Activated naive CD8-positive, alpha-beta T cell treated with anti-CD3 and anti-CD28 coated beads, Interleukin-2, amount 10 ng/mL, durations not matched to agents 7 days and 5 days (primary cell): ENCODE results near the gene ATP2B2. TPM values are rescaled to one million over a fixed set of nuclear protein-coding genes. Genes with fewer than 3 reads are reported as not detected.

ENCODE experiments used
- ATAC-seq: fragments of 150-1000 bp; cut with Tn5 transposase; one replicate; pipeline ENCODE4 v1.10.0; 2021; ENCODE audit warnings: low read depth, moderate library complexity
- POLR2A ChIA-PET: fragments of 350-600 bp; sonication (Branson Sonifier 250); formaldehyde crosslinking; loops from one replicate; lab custom pipeline; 2021; ENCODE audit warnings: antibody characterized with exemption; lab: Charles Lee
- DNase-seq: peaks from one replicate; pipeline ENCODE4 v3.0.0; 2021
- H3K27ac Mint-ChIP-seq: one replicate; pipeline ENCODE4 v1.8.0; 2022; ENCODE audit warnings: mild to moderate bottlenecking, mixed read lengths
- H3K27me3 Mint-ChIP-seq: one replicate; pipeline ENCODE4 v1.8.0; 2022; ENCODE audit warnings: mild to moderate bottlenecking, moderate library complexity, mixed read lengths
- H3K36me3 Mint-ChIP-seq: one replicate; pipeline ENCODE4 v1.8.0; 2021; ENCODE audit warnings: mild to moderate bottlenecking, mixed read lengths
- H3K4me1 Mint-ChIP-seq: one replicate; pipeline ENCODE4 v1.8.0; 2021; ENCODE audit warnings: mixed read lengths
- H3K4me3 Mint-ChIP-seq: one replicate; pipeline ENCODE4 v1.8.0; 2022; ENCODE audit warnings: mild to moderate bottlenecking, moderate library complexity, mixed read lengths
- H3K9me3 Mint-ChIP-seq: one replicate; pipeline ENCODE4 v1.8.0; 2021; ENCODE audit warnings: mixed read lengths
- total RNA-seq, 2 experiments: library from RNA; stranded (reverse); gene quantifications; one replicate each; pipeline ENCODE4 v1.2.3, GENCODE V29; 2021

The ATP2B2 gene
- total RNA-seq, 2 experiments from 2014 or later, result not detected

GRCh38 chr3:10399634-10400033 lies 105.8 kb downstream of the ATP2B2 start:
- H3K27me3 Mint-ChIP-seq, result no peaks in the 10 kb centered on the region

GRCh38 chr3:10398341-10398740 lies 107.0 kb downstream of the ATP2B2 start:
- Mint-ChIP-seq H3K36me3 (no peaks in the 10 kb centered on the region), H3K4me1 (peaks cover 15% of the 10 kb centered on the region), H3K9me3 (no peaks in the 10 kb centered on the region), H3K4me3 (no peak overlapping the region), H3K27ac (no peak overlapping the region), H3K27me3 (no peaks in the 10 kb centered on the region)
- DNase-seq, result no peak
- POLR2A ChIA-PET, result no interaction called here
- ATAC-seq, result no peak

More at GRCh38 chr3:10399634-10400033, 105.8 kb downstream of the ATP2B2 start:
- H3K36me3 Mint-ChIP-seq, result no peaks in the 10 kb centered on the region
- POLR2A ChIA-PET, result no interaction called here
- no peak overlapping the region for H3K27ac Mint-ChIP-seq
- ATAC-seq, result no peak
- no peaks in the 10 kb centered on the region for H3K9me3 Mint-ChIP-seq
- DNase-seq, result no peak
- H3K4me1 Mint-ChIP-seq, result peaks cover 15% of the 10 kb centered on the region
- no peak overlapping the region for H3K4me3 Mint-ChIP-seq

- no peaks in the 10 kb centered on the region for H3K36me3 Mint-ChIP-seq
- H3K9me3 Mint-ChIP-seq, result no peaks in the 10 kb centered on the region
- DNase-seq (no peak), ATAC-seq (no peak)
- POLR2A ChIA-PET, result no interaction called here
- H3K4me1 Mint-ChIP-seq, result peaks cover 15% of the 10 kb centered on the region
- no peaks in the 10 kb centered on the region for H3K27me3 Mint-ChIP-seq
- H3K27ac Mint-ChIP-seq, result no peak overlapping the region
- no peak overlapping the region for H3K4me3 Mint-ChIP-seq
These were observed 107.5 kb downstream of the ATP2B2 start for GRCh38 chr3:10397879-10398278.

- Mint-ChIP-seq H3K9me3 (no peaks in the 10 kb centered on the region), H3K27me3 (no peaks in the 10 kb centered on the region), H3K4me3 (no peak overlapping the region), H3K36me3 (no peaks in the 10 kb centered on the region), H3K27ac (no peak overlapping the region), H3K4me1 (peaks cover 15% of the 10 kb centered on the region)
- POLR2A ChIA-PET, result no interaction called here
- DNase-seq (no peak), ATAC-seq (no peak)
These were observed 108.5 kb downstream of the ATP2B2 start for GRCh38 chr3:10396931-10397330.

GRCh38 chr3:10396083-10396482 lies 109.3 kb downstream of the ATP2B2 start:
- Mint-ChIP-seq H3K27ac (no peak overlapping the region), H3K27me3 (no peaks in the 10 kb centered on the region), H3K4me3 (peak overlapping the region; percentile 7), H3K9me3 (no peaks in the 10 kb centered on the region), H3K4me1 (peaks cover 15% of the 10 kb centered on the region), H3K36me3 (no peaks in the 10 kb centered on the region)
- POLR2A ChIA-PET, result no interaction called here
- ATAC-seq (no peak), DNase-seq (no peak)

GRCh38 chr3:10395671-10396070 lies 109.7 kb downstream of the ATP2B2 start:
- Mint-ChIP-seq H3K36me3 (no peaks in the 10 kb centered on the region), H3K4me3 (peak overlapping the region; percentile 7), H3K9me3 (no peaks in the 10 kb centered on the region), H3K27ac (no peak overlapping the region), H3K4me1 (peaks cover 15% of the 10 kb centered on the region), H3K27me3 (no peaks in the 10 kb centered on the region)
- POLR2A ChIA-PET, result no interaction called here
- ATAC-seq (peak; percentile 82), DNase-seq (no peak)

- H3K4me1 Mint-ChIP-seq, result peaks cover 15% of the 10 kb centered on the region
- H3K27me3 Mint-ChIP-seq, result peaks cover 2% of the 10 kb centered on the region
- POLR2A ChIA-PET, result no interaction called here
- peak overlapping the region; percentile 25 for H3K4me3 Mint-ChIP-seq
- no peaks in the 10 kb centered on the region for H3K9me3 Mint-ChIP-seq
- DNase-seq (no peak), ATAC-seq (peak; percentile 12)
- H3K27ac Mint-ChIP-seq, result no peak overlapping the region
- no peaks in the 10 kb centered on the region for H3K36me3 Mint-ChIP-seq
These were observed 110.2 kb downstream of the ATP2B2 start for GRCh38 chr3:10395196-10395595.

- Mint-ChIP-seq H3K36me3 (no peaks in the 10 kb centered on the region), H3K9me3 (no peaks in the 10 kb centered on the region), H3K4me3 (no peak overlapping the region), H3K4me1 (peaks cover 18% of the 10 kb centered on the region), H3K27me3 (peaks cover 2% of the 10 kb centered on the region), H3K27ac (no peak overlapping the region)
- no peak for ATAC-seq
- DNase-seq, result no peak
- POLR2A ChIA-PET, result no interaction called here
These were observed 110.8 kb downstream of the ATP2B2 start for GRCh38 chr3:10394491-10395025.

- DNase-seq, result no peak
- Mint-ChIP-seq H3K9me3 (no peaks in the 10 kb centered on the region), H3K36me3 (no peaks in the 10 kb centered on the region), H3K27me3 (peaks cover 2% of the 10 kb centered on the region), H3K27ac (no peak overlapping the region), H3K4me3 (no peak overlapping the region), H3K4me1 (peaks cover 18% of the 10 kb centered on the region)
- POLR2A ChIA-PET, result no interaction called here
- ATAC-seq, result no peak
These were observed 111.9 kb downstream of the ATP2B2 start for GRCh38 chr3:10393514-10393913.

- POLR2A ChIA-PET, result no interaction called here
- Mint-ChIP-seq H3K4me3 (no peak overlapping the region), H3K9me3 (no peaks in the 10 kb centered on the region), H3K27ac (no peak overlapping the region), H3K36me3 (no peaks in the 10 kb centered on the region), H3K27me3 (peaks cover 2% of the 10 kb centered on the region), H3K4me1 (peaks cover 18% of the 10 kb centered on the region)
- ATAC-seq (no peak), DNase-seq (no peak)
These were observed 112.4 kb downstream of the ATP2B2 start for GRCh38 chr3:10392906-10393461.

- Mint-ChIP-seq H3K36me3 (peaks cover 2% of the 10 kb centered on the region), H3K27ac (no peak overlapping the region), H3K27me3 (peaks cover 2% of the 10 kb centered on the region), H3K4me3 (no peak overlapping the region), H3K9me3 (peaks cover 3% of the 10 kb centered on the region), H3K4me1 (peaks cover 18% of the 10 kb centered on the region)
- no peak for DNase-seq
- no peak for ATAC-seq
- POLR2A ChIA-PET, result no interaction called here
These were observed 113.1 kb downstream of the ATP2B2 start for GRCh38 chr3:10392244-10392643.

GRCh38 chr3:10391391-10391790 lies 114.0 kb downstream of the ATP2B2 start:
- Mint-ChIP-seq H3K9me3 (peaks cover 3% of the 10 kb centered on the region), H3K4me1 (peaks cover 16% of the 10 kb centered on the region), H3K4me3 (no peak overlapping the region), H3K27ac (no peak overlapping the region), H3K27me3 (peaks cover 2% of the 10 kb centered on the region), H3K36me3 (peaks cover 2% of the 10 kb centered on the region)
- POLR2A ChIA-PET, result no interaction called here
- no peak for DNase-seq
- no peak for ATAC-seq

- Mint-ChIP-seq H3K4me1 (peaks cover 12% of the 10 kb centered on the region), H3K27ac (no peak overlapping the region), H3K4me3 (no peak overlapping the region), H3K27me3 (peaks cover 2% of the 10 kb centered on the region), H3K9me3 (peaks cover 3% of the 10 kb centered on the region), H3K36me3 (peaks cover 2% of the 10 kb centered on the region)
- POLR2A ChIA-PET, result no interaction called here
- ATAC-seq, result no peak
- DNase-seq, result no peak
These were observed 114.6 kb downstream of the ATP2B2 start for GRCh38 chr3:10390641-10391373.

- peaks cover 3% of the 10 kb centered on the region for H3K9me3 Mint-ChIP-seq
- no peak overlapping the region for H3K4me3 Mint-ChIP-seq
- DNase-seq, result no peak
- no peak overlapping the region for H3K27ac Mint-ChIP-seq
- no peak for ATAC-seq
- peaks cover 2% of the 10 kb centered on the region for H3K27me3 Mint-ChIP-seq
- H3K36me3 Mint-ChIP-seq, result peaks cover 2% of the 10 kb centered on the region
- H3K4me1 Mint-ChIP-seq, result peaks cover 3% of the 10 kb centered on the region
- POLR2A ChIA-PET, result no interaction called here
These were observed 115.4 kb downstream of the ATP2B2 start for GRCh38 chr3:10389995-10390394.
